Ovary (tissue), 9 donors: Measurements from ENCODE around the gene GDE1. TPM values are rescaled to one million over a fixed set of nuclear protein-coding genes. Genes with fewer than 3 reads are reported as not detected.

ENCODE experiments used
- DNase-seq, 5 donors: peaks; one replicate each; pipeline ENCODE4 v3.0.0-alpha.2; 2019 to 2020
- H3K27ac ChIP-seq, 2 donors: fragments of 200-600 bp; one replicate each; pipeline versions ENCODE4 v1.5.1 to v1.8.0; 2019 to 2022
- H3K27me3 ChIP-seq: fragments of 200-600 bp; one replicate; pipeline ENCODE4 v1.8.0; 2022
- H3K36me3 ChIP-seq: fragments of 200-600 bp; sonication (generic); one replicate; pipeline ENCODE4 v1.5.1; 2019
- H3K4me1 ChIP-seq: one replicate; pipeline ENCODE4 v1.8.1; 2013; ENCODE audit warnings: mild to moderate bottlenecking, moderate library complexity; ENCODE audit not compliant: insufficient read depth
- H3K4me3 ChIP-seq: fragments of 200-600 bp; sonication (generic); one replicate; pipeline ENCODE4 v1.5.1; 2017
- H3K9me3 ChIP-seq, 2 donors: fragments of 200-600 bp in 1 of 2; sonication (generic) in 1 of 2; one replicate each; pipeline versions ENCODE4 v1.5.1 to v1.8.1; 2013 to 2019; ENCODE audit warnings: mild to moderate bottlenecking in 1 of 2, moderate library complexity in 1 of 2
- CTCF ChIP-seq, 3 donors: fragments of 450-650 bp in 2 of 3; fragments of 200-600 bp in 1 of 3; IDR thresholded peaks; one replicate each; pipeline versions ENCODE4 v1.5.1 to v1.8.0; 2016 to 2022; ENCODE audit warnings: antibody characterized with exemption in 3 of 3, mild to moderate bottlenecking in 1 of 3
- EP300 ChIP-seq: sonication (generic); formaldehyde crosslinking; IDR thresholded peaks from one replicate; pipeline ENCODE4 v1.6.1; 2017; ENCODE audit warnings: antibody characterized with exemption
- POLR2A ChIP-seq: fragments of 450-650 bp; IDR thresholded peaks from one replicate; pipeline ENCODE4 v1.6.1; 2017; ENCODE audit warnings: antibody characterized with exemption, mild to moderate bottlenecking, moderate library complexity
- WGBS, 3 donors: extraction: QIAGEN DNeasy Blood & Tissue Kit in 1 of 3; methylation state at CpG; one replicate each; pipeline versions ENCODE4 v1.1.5 to v1.1.7; 2013 to 2017; 5-methylcytosine and 5-hydroxymethylcytosine counted together
- intact Hi-C, 4 donors: fragments of 100-400 bp; cut with DNase I; formaldehyde crosslinking; loops; one replicate each; pipeline versions ENCODE4 v1.11.0 to v1.15.1; 2022 to 2023
- polyA plus RNA-seq, 2 donors: library from polyadenylated mRNA; stranded (reverse); fragments of 200-250 nt in 1 of 2; fragments of 350-450 nt in 1 of 2; fragmentation: Illumina TruSeq in 1 of 2; extraction: RNeasy Lipid Tissue Mini Kit (QIAGEN cat#74804) in 1 of 2; gene quantifications; one replicate each; pipeline ENCODE4 v1.2.3, GENCODE V29; 2013 to 2014
- total RNA-seq, 7 donors: library from RNA; depleted of rRNA in 2 of 7; stranded (reverse); fragments of >200 nt in 2 of 7; fragmentation: NEBNext Ultra II Directional in 3 of 7; extraction: Animal tissue kit (Norgen Biotek cat#: 25700) in 3 of 7; gene quantifications; one replicate each; pipeline versions ENCODE4 v1.1.0 to v1.2.4, GENCODE V29; 2016 to 2023
- donor health status: DM: no; HTN: no; CAD: no; lungs with moderate emphysema.
- donor health status: DM: no; HTN: no; CAD: no.
- donor health status: Bipolar disorder and iron deficiency.
- donor health status: DM: yes; HTN: yes; CAD: no.
- donor health status: DM: no; HTN: no; CAD: no.
- donor health status: DM: yes; HTN: yes; CAD: no.

The GDE1 gene
- total and polyA plus RNA-seq, 9 donors = 18.1 to 83.8 (median 28.7) TPM

- no peak overlapping the region for H3K4me3 ChIP-seq
- no peak for TF ChIP-seq EP300
- no peak for TF ChIP-seq CTCF (IDR thresholded peaks at IDR 0.05)
- TF ChIP-seq POLR2A = no peak
- intact Hi-C loops = no loop called here
- DNase-seq = no peak
- no peaks in the 10 kb centered on the region for H3K27me3 ChIP-seq
- 88 to 93% (median 93%) methylated on average over 1 of the region's 1 CpG for WGBS, 3 donors
- no peak overlapping the region for H3K27ac ChIP-seq
- no peaks in the 10 kb centered on the region for H3K4me1 ChIP-seq
- no peaks in the 10 kb centered on the region for H3K9me3 ChIP-seq
- H3K36me3 ChIP-seq = no peaks in the 10 kb centered on the region
Measured at GRCh38 chr16:19532601-19533000, 10.7 kb upstream of the GDE1 start.

GRCh38 chr16:19528666-19529065 is 6.8 kb upstream of the GDE1 start:
- Histone ChIP-seq H3K27me3 (no peaks in the 10 kb centered on the region), H3K4me1 (peaks cover 7% of the 10 kb centered on the region), H3K27ac (no peak overlapping the region), H3K9me3 (no peaks in the 10 kb centered on the region), H3K4me3 (no peak overlapping the region), H3K36me3 (no peaks in the 10 kb centered on the region)
- DNase-seq = no peak
- intact Hi-C loops = no loop called here
- WGBS, 3 donors = 94 to 98% (median 97%) methylated on average over 3 of the region's 3 CpGs
- no peak for TF ChIP-seq POLR2A
- TF ChIP-seq CTCF (IDR thresholded peaks at IDR 0.05) = no peak
- TF ChIP-seq EP300 = no peak

GRCh38 chr16:19527161-19527560 is 5.3 kb upstream of the GDE1 start:
- Histone ChIP-seq H3K4me3 (no peak overlapping the region), H3K36me3 (no peaks in the 10 kb centered on the region), H3K27me3 (no peaks in the 10 kb centered on the region), H3K9me3 (no peaks in the 10 kb centered on the region), H3K4me1 (peaks cover 9% of the 10 kb centered on the region), H3K27ac (no peak overlapping the region)
- intact Hi-C loops = no loop called here
- WGBS, 3 donors = 74 to 90% (median 77%) methylated on average over 1 of the region's 1 CpG
- DNase-seq = no peak
- TF ChIP-seq POLR2A (no peak), EP300 (no peak), CTCF (IDR thresholded peaks at IDR 0.05) (no peak)

GRCh38 chr16:19525385-19525723 is 3.5 kb upstream of the GDE1 start:
- TF ChIP-seq POLR2A (no peak), EP300 (no peak), CTCF (IDR thresholded peaks at IDR 0.05) (no peak)
- Histone ChIP-seq H3K27me3 (no peaks in the 10 kb centered on the region), H3K9me3 (no peaks in the 10 kb centered on the region), H3K27ac (no peak overlapping the region), H3K4me3 (no peak overlapping the region), H3K4me1 (peaks cover 11% of the 10 kb centered on the region), H3K36me3 (no peaks in the 10 kb centered on the region)
- 77 to 91% (median 89%) methylated on average over 2 of the region's 2 CpGs for WGBS, 3 donors
- no peak for DNase-seq
- intact Hi-C loops = no loop called here
